IMR-90 (cell line): ENCODE data around the gene HGF.

Experiments used
- CTCF ChIP-seq: conservative IDR thresholded peaks from 2 replicates; pipeline ENCODE4 v1.5.1; 2012; ENCODE audit warnings: mild to moderate bottlenecking, low read depth, low read length, improper control_type of control experiment
- ELK1 ChIP-seq: fragments of 150-350 bp; IDR thresholded peaks from 2 replicates; pipeline ENCODE4 v1.6.1; 2016; ENCODE audit warnings: low read depth, mild to moderate bottlenecking, low read length, moderate library complexity, borderline replicate concordance
- MAZ ChIP-seq: IDR thresholded peaks from 2 replicates; pipeline ENCODE4 v1.6.1; 2012; ENCODE audit warnings: low read depth, mild to moderate bottlenecking, low read length, improper control_type of control experiment, moderate library complexity, borderline replicate concordance
- POLR2A ChIP-seq: IDR thresholded peaks from 2 replicates; pipeline ENCODE4 v1.6.1; 2012; ENCODE audit warnings: mild to moderate bottlenecking, low read depth, low read length
- USF2 ChIP-seq: fragments of 150-350 bp; IDR thresholded peaks from 2 replicates; pipeline ENCODE4 v1.6.1; 2017; ENCODE audit warnings: mild to moderate bottlenecking, antibody characterized with exemption, low read length, low read depth

GRCh38 chr7:81707966-81708365 is 61.9 kb downstream of the HGF start:
- TF ChIP-seq CTCF: no peak
- no peak for TF ChIP-seq ELK1
- no peak for TF ChIP-seq USF2
- no peak for TF ChIP-seq POLR2A
- no peak for TF ChIP-seq MAZ
